Activated B cell treated with CpG ODN at 0.5 μM for 24 hours (primary cell): ENCODE data around the gene VPS4B. TPM values are rescaled to one million over a fixed set of nuclear protein-coding genes. Genes with fewer than 3 reads are reported as not detected.
A peak's percentile ranks its signal among the peaks of the same experiment; 100 is the strongest.

Experiments used
- ATAC-seq: fragments of 200-7000 bp; cut with Tn5 transposase; one replicate; pipeline ENCODE4 v1.10.0; 2021; ENCODE audit warnings: low read depth, mild to moderate bottlenecking, moderate library complexity
- CTCF ChIA-PET: fragments of 350-600 bp; sonication (Branson Sonifier 250); formaldehyde crosslinking; loops from one replicate; lab custom pipeline; 2021; ENCODE audit warnings: antibody characterized with exemption; lab: Charles Lee
- POLR2A ChIA-PET: fragments of 350-600 bp; sonication (Branson Sonifier 250); formaldehyde crosslinking; loops from one replicate; lab custom pipeline; 2021; ENCODE audit warnings: antibody characterized with exemption; lab: Charles Lee
- DNase-seq: peaks from one replicate; pipeline ENCODE4 v3.0.0; 2022
- H3K27ac Mint-ChIP-seq: one replicate; pipeline ENCODE4 v1.8.0; 2020; ENCODE audit warnings: mixed read lengths
- H3K27me3 Mint-ChIP-seq: one replicate; pipeline ENCODE4 v1.8.0; 2021; ENCODE audit warnings: mixed read lengths
- H3K36me3 Mint-ChIP-seq: one replicate; pipeline ENCODE4 v1.8.0; 2021; ENCODE audit warnings: low read depth, mixed read lengths
- H3K4me1 Mint-ChIP-seq: one replicate; pipeline ENCODE4 v1.8.0; 2021; ENCODE audit warnings: mixed read lengths
- H3K4me3 Mint-ChIP-seq: one replicate; pipeline ENCODE4 v1.8.0; 2020; ENCODE audit warnings: mild to moderate bottlenecking, mixed read lengths
- H3K9me3 Mint-ChIP-seq: one replicate; pipeline ENCODE4 v1.8.0; 2020; ENCODE audit warnings: mixed read lengths
- intact Hi-C: fragments of 100-400 bp; cut with micrococcal nuclease; formaldehyde crosslinking; loops from one replicate; pipeline ENCODE4 v1.15.1; 2024
- total RNA-seq: library from RNA; stranded (reverse); gene quantifications from 2 replicates; pipeline ENCODE4 v1.2.3, GENCODE V29; 2022
- TF ChIP-seq, protein P1 (sequence below): fragments of 200-600 bp; IDR thresholded peaks from one replicate; pipeline ENCODE4 v1.8.0; 2022; ENCODE audit warnings: antibody characterized with exemption, mild to moderate bottlenecking

The VPS4B gene
- 66.2 and 66.8 TPM in 2 replicates for total RNA-seq

DNA sequence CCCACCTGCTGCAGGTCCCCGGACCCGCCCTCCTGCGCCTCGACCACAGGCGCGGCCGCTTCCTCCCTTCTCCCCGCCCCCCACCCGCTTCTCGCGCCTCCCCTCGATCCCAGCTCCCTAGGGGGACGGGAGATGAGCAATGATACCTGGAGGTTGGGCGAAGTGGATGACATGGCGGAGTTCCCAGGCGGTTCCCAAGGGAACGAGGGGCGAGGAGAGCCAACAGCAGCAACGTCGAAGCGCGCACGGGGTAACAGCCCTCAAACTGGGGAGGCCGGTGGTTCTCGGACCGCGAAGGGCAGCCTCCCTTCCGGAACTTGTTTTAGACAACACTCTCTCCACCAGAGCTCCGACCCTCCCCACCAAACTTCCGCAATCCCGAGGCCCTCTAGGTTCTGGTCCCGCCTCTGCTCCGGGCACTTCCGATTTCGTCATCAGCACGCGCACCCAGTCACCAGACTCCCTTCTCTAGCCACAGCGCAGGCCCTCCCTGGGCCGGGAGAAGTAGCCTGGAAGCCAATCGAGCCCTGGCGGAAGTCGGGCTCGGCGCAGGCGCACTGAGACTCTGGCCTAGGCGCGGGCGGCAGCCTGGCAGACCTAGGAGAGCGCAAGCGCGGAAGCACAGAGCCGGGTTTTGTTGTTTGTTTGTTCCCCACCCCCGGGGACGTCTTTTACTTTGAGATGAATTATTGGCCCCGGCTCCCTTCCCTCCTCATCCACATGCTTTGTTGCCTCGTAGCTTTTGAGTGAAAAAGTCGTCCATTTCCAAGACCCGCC is at the start of gene VPS4B:
VPS4B (minus strand) TSS at position 390 of the 777 bp plus-strand sequence; CDS start at position 173, 217 bp downstream.
- CTCF ChIA-PET, result interaction anchor here (0.8 to 1.2 kb wide), 3 partner anchors 16 to 707 kb away, joined by 3 to 4 read pairs (median 3); partner anchors contain the start of gene PHLPP1
- POLR2A ChIA-PET, result interaction anchor here (0.6 to 2.2 kb wide), 23 partner anchors 11 to 1235 kb away, joined by 3 to 41 read pairs (median 5); partner anchors contain the start of genes KDSR, PHLPP1, PIGN and RELCH

DNA sequence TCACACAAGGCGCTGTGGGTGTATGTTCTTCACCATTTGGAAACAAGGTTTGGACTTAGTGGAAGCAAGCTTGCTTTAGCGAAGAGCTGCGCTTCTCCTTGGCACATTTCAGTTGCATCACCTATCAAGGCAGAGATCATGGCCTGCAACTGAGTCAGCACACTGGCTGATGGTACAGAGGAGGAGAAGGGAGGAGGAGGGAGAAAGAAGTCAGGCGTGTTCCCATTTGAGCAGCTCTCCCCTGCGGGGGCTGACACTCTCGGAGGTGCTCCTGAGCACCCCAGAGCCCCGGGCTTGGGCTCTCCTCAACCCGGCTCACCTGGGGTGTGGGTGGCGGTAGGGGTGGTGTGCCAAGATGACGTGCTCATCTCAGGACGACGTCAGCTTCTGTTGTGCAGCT is 48.5 kb upstream of the VPS4B start:
- no peak overlapping the region for H3K27ac Mint-ChIP-seq
- TF ChIP-seq, protein P1, sequence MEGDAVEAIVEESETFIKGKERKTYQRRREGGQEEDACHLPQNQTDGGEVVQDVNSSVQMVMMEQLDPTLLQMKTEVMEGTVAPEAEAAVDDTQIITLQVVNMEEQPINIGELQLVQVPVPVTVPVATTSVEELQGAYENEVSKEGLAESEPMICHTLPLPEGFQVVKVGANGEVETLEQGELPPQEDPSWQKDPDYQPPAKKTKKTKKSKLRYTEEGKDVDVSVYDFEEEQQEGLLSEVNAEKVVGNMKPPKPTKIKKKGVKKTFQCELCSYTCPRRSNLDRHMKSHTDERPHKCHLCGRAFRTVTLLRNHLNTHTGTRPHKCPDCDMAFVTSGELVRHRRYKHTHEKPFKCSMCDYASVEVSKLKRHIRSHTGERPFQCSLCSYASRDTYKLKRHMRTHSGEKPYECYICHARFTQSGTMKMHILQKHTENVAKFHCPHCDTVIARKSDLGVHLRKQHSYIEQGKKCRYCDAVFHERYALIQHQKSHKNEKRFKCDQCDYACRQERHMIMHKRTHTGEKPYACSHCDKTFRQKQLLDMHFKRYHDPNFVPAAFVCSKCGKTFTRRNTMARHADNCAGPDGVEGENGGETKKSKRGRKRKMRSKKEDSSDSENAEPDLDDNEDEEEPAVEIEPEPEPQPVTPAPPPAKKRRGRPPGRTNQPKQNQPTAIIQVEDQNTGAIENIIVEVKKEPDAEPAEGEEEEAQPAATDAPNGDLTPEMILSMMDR, result no peak
- ChIA-PET POLR2A (no interaction called here), CTCF (no interaction called here)
- no peak for DNase-seq
- H3K9me3 Mint-ChIP-seq, result no peaks in the 10 kb centered on the region
- ATAC-seq, result no peak
- intact Hi-C loops, result no loop called here
- peaks cover 4% of the 10 kb centered on the region for H3K27me3 Mint-ChIP-seq
- no peak overlapping the region for H3K4me3 Mint-ChIP-seq
- no peaks in the 10 kb centered on the region for H3K4me1 Mint-ChIP-seq
- H3K36me3 Mint-ChIP-seq, result no peaks in the 10 kb centered on the region

More for the DNA sequence above, at the start of gene VPS4B:
- H3K36me3 Mint-ChIP-seq, result peaks cover 25% of the 10 kb centered on the region
- peak within 1 kb of the TSS; percentile 99 for H3K4me3 Mint-ChIP-seq
- ATAC-seq, result peak; percentile 96
- peak within 1 kb of the TSS; percentile 98 for H3K27ac Mint-ChIP-seq
- peak; percentile 100 for DNase-seq
- intact Hi-C loops, result loop anchor here (1.0 to 10.0 kb wide), 13 partner anchors 22 to 1235 kb away; partner anchors contain the start of genes KDSR, PHLPP1, PIGN and RELCH
- peaks cover 37% of the 10 kb centered on the region for H3K4me1 Mint-ChIP-seq
- H3K27me3 Mint-ChIP-seq, result peaks cover 2% of the 10 kb centered on the region
- TF ChIP-seq, protein P1, result no peak
- no peaks in the 10 kb centered on the region for H3K9me3 Mint-ChIP-seq

DNA sequence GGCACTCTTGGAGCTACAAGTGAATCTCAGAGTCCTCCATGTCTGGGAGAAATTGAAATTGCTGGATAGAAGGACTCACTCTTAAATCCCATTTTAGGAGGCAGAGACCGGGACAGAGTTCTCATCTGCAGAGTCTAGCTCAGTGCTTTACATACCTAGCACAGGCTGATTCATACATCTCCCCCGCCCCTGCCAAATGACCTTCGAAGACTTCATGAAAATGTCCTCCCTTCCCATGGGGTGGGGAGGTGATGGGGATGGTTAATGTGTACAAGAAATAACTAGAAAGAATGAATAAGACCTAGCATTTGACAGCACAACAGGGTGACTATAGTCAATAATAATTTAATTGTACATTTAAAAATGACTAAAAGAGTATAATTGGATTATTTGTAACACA is 46.3 kb upstream of the VPS4B start:
- ATAC-seq (no peak), DNase-seq (no peak)
- intact Hi-C loops, result no loop called here
- Mint-ChIP-seq H3K36me3 (no peaks in the 10 kb centered on the region), H3K9me3 (no peaks in the 10 kb centered on the region), H3K27me3 (peaks cover 4% of the 10 kb centered on the region), H3K4me3 (no peak overlapping the region), H3K27ac (no peak overlapping the region), H3K4me1 (no peaks in the 10 kb centered on the region)
- ChIA-PET CTCF (no interaction called here), POLR2A (no interaction called here)
- TF ChIP-seq, protein P1, result no peak

DNA sequence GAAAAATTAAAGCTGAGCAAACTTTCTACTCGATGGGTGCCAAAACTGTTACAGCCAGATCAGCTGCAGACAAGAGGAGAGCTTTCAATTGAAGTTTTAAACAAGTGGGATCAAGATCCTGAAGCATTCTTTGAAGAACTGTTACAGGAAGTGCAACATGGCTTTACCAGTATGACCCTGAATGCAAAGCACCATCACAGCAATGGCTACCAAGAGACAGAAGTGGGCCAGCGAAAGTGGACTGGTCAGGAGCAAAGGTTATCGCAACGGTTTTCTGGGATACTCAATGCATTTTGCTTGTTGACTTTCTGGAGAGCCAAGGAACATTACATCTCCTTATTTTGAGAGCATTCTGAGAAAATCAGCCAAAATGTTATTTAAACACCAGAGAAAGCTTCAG is 45.4 kb upstream of the VPS4B start:
- Mint-ChIP-seq H3K4me1 (no peaks in the 10 kb centered on the region), H3K27me3 (peaks cover 4% of the 10 kb centered on the region), H3K27ac (no peak overlapping the region), H3K36me3 (no peaks in the 10 kb centered on the region), H3K4me3 (no peak overlapping the region), H3K9me3 (no peaks in the 10 kb centered on the region)
- POLR2A ChIA-PET, result no interaction called here
- DNase-seq (no peak), ATAC-seq (no peak)
- CTCF ChIA-PET, result no interaction called here
- intact Hi-C loops, result no loop called here
- TF ChIP-seq, protein P1, result no peak

DNA sequence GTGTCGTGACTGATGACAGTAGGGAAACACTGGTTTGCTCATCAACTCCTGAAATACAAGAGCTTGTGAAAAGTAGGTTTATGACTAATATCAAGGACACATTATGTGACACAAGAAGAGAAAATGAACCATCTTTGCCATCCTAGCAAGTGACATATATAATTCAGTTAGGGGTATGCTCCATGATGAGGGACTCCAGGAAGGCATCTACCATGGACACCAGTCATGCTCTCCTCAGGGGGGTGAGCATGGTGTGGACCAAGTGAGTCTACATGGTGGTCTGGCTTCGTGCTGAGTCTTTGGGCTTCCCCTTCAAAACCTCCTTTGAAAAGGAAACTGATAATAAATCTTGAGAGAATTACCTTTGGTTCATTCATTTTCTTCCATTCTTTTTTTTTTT is 42.8 kb upstream of the VPS4B start:
- DNase-seq (no peak), ATAC-seq (no peak)
- Mint-ChIP-seq H3K27me3 (peaks cover 1% of the 10 kb centered on the region), H3K36me3 (no peaks in the 10 kb centered on the region), H3K9me3 (no peaks in the 10 kb centered on the region), H3K4me1 (no peaks in the 10 kb centered on the region), H3K27ac (no peak overlapping the region), H3K4me3 (no peak overlapping the region)
- ChIA-PET POLR2A (interaction anchor here (0.7 kb wide), 2 partner anchors 12 to 14 kb away, joined by 3 to 5 read pairs; no protein-coding TSS in a partner anchor), CTCF (no interaction called here)
- intact Hi-C loops, result no loop called here
- TF ChIP-seq, protein P1, result no peak
